ENCODE data around the gene HOXD4. TPM values are rescaled to one million over a fixed set of nuclear protein-coding genes. Genes with fewer than 3 reads are reported as not detected.

The HOXD4 gene
- total and polyA plus RNA-seq, 8 donors, result 0.17 to 0.99 (median 0.68) TPM

GRCh38 chr2:176169711-176170110 is 18.4 kb downstream of the HOXD4 start:
- TF ChIP-seq CTCF (IDR thresholded peaks at IDR 0.05), result no peak
- intact Hi-C loops (cut with DNase I), result no loop called here
- Histone ChIP-seq H3K4me1 (no peaks in the 10 kb centered on the region), H3K36me3 (no peaks in the 10 kb centered on the region), H3K27ac (no peak overlapping the region), H3K4me3 (no peak overlapping the region), H3K27me3 (peaks cover 79 to 100% of the 10 kb centered on the region in 2 donors), H3K9me3 (no peaks in the 10 kb centered on the region)
- ATAC-seq (no peak), DNase-seq (no peak)

- no peak for DNase-seq
These were observed 19.4 kb downstream of the HOXD4 start for GRCh38 chr2:176170602-176171305.

GRCh38 chr2:176171351-176172006 is 20.1 kb downstream of the HOXD4 start:
- Histone ChIP-seq H3K4me3 (peak overlapping the region in 1 of 2 donors; percentile 1), H3K9me3 (no peaks in the 10 kb centered on the region), H3K36me3 (no peaks in the 10 kb centered on the region), H3K4me1 (no peaks in the 10 kb centered on the region), H3K27me3 (peaks cover 79 to 100% of the 10 kb centered on the region in 2 donors), H3K27ac (no peak overlapping the region)
- TF ChIP-seq CTCF (IDR thresholded peaks at IDR 0.05), result no peak
- peak; percentile 77 for ATAC-seq
- intact Hi-C loops (cut with DNase I), result no loop called here
- DNase-seq, result peak in 1 of 4 donors; percentile 75

More at GRCh38 chr2:176170602-176171305, 19.4 kb downstream of the HOXD4 start:
- Histone ChIP-seq H3K4me3 (no peak overlapping the region), H3K36me3 (no peaks in the 10 kb centered on the region), H3K4me1 (no peaks in the 10 kb centered on the region), H3K27me3 (peaks cover 79 to 100% of the 10 kb centered on the region in 2 donors), H3K27ac (no peak overlapping the region), H3K9me3 (no peaks in the 10 kb centered on the region)
- no peak for ATAC-seq
- intact Hi-C loops (cut with DNase I), result no loop called here
- no peak for TF ChIP-seq CTCF (IDR thresholded peaks at IDR 0.05)

- no peaks in the 10 kb centered on the region for H3K36me3 ChIP-seq
- H3K9me3 ChIP-seq, result no peaks in the 10 kb centered on the region
- TF ChIP-seq CTCF (IDR thresholded peaks at IDR 0.05), result no peak
- H3K4me3 ChIP-seq, result peak overlapping the region in 1 of 2 donors; percentile 1
- intact Hi-C loops (cut with DNase I), result no loop called here
- H3K27me3 ChIP-seq, result peaks cover 77 to 100% of the 10 kb centered on the region in 2 donors
- no peak overlapping the region for H3K27ac ChIP-seq
- ATAC-seq (peak; percentile 47), DNase-seq (peak in 1 of 4 donors; percentile 75)
- no peaks in the 10 kb centered on the region for H3K4me1 ChIP-seq
These were observed 20.9 kb downstream of the HOXD4 start for GRCh38 chr2:176172007-176172894.
